Right lobe of liver (tissue), 6 donors: ENCODE results near the gene ERC2. TPM values are rescaled to one million over a fixed set of nuclear protein-coding genes. Genes with fewer than 3 reads are reported as not detected.

ENCODE experiments used
- ATAC-seq, 4 donors: fragments of 200-7000 bp; cut with Tn5 transposase; one replicate each; pipeline ENCODE4 v1.9.1; 2020; ENCODE audit warnings: mild to moderate bottlenecking in 4 of 4, moderate library complexity in 4 of 4
- DNase-seq, 3 donors: peaks; one replicate each; pipeline ENCODE4 v3.0.0-alpha.2; 2020
- H3K27ac ChIP-seq, 3 donors: fragments of 200-600 bp; one replicate each; pipeline ENCODE4 v1.8.0; 2022
- H3K27me3 ChIP-seq, 2 donors: fragments of 200-600 bp; one replicate each; pipeline ENCODE4 v1.8.0; 2022
- H3K36me3 ChIP-seq, 4 donors: fragments of 200-600 bp; sonication (generic) in 1 of 4; one replicate each; pipeline versions ENCODE4 v1.5.1 to v1.8.0; 2017 to 2022; ENCODE audit warnings: control low read depth in 1 of 4
- H3K4me1 ChIP-seq, 4 donors: fragments of 200-600 bp; sonication (generic) in 1 of 4; one replicate each; pipeline versions ENCODE4 v1.5.1 to v1.8.0; 2017 to 2022; ENCODE audit warnings: control low read depth in 1 of 4
- H3K4me3 ChIP-seq, 3 donors: fragments of 200-600 bp; one replicate each; pipeline ENCODE4 v1.8.0; 2022
- H3K9me3 ChIP-seq, 4 donors: fragments of 200-600 bp; sonication (generic) in 1 of 4; one replicate each; pipeline versions ENCODE4 v1.5.1 to v1.8.0; 2017 to 2022; ENCODE audit warnings: control low read depth in 1 of 4
- CTCF ChIP-seq, 4 donors: fragments of 200-600 bp in 3 of 4; fragments of 450-650 bp in 1 of 4; IDR thresholded peaks; one replicate each; pipeline versions ENCODE4 v1.5.1 to v1.8.0; 2016 to 2022; ENCODE audit warnings: antibody characterized with exemption in 4 of 4, mild to moderate bottlenecking in 2 of 4
- POLR2A ChIP-seq: fragments of 450-650 bp; IDR thresholded peaks from one replicate; pipeline ENCODE4 v1.6.1; 2017; ENCODE audit warnings: antibody characterized with exemption, mild to moderate bottlenecking
- WGBS: methylation state at CpG from one replicate; pipeline ENCODE4 v1.1.6; 2018; ENCODE audit warnings: low coverage, low lambda C conversion rate; ENCODE audit not compliant: insufficient coverage; ENCODE audit errors: missing lambda C conversion rate; 5-methylcytosine and 5-hydroxymethylcytosine counted together
- intact Hi-C, 2 donors: fragments of 100-400 bp; cut with DNase I; formaldehyde crosslinking; loops; one replicate each; pipeline versions ENCODE4 v1.11.2 to v1.14.1; 2022
- total RNA-seq, 6 experiments: library from RNA; depleted of rRNA in 2 of 6; stranded (reverse); fragments of >200 nt in 2 of 6; fragmentation: NEBNext Ultra II Directional in 3 of 6; extraction: Animal tissue kit (Norgen Biotek cat#: 25700) in 3 of 6; gene quantifications; one replicate each; pipeline versions ENCODE4 v1.1.0 to v1.2.4, GENCODE V29; 2016 to 2023
- donor health status: DM: no; HTN: yes; CAD: no.
- donor health status: DM: no; HTN: no; CAD: no.
- donor health status: DM: no; HTN: no; CAD: no.
- donor health status: DM: no; HTN: yes; CAD: no.
- donor health status: DM: no; HTN: yes; CAD: no.

Gene ERC2
- total RNA-seq, 6 experiments from 2014 or later = not detected

DNA sequence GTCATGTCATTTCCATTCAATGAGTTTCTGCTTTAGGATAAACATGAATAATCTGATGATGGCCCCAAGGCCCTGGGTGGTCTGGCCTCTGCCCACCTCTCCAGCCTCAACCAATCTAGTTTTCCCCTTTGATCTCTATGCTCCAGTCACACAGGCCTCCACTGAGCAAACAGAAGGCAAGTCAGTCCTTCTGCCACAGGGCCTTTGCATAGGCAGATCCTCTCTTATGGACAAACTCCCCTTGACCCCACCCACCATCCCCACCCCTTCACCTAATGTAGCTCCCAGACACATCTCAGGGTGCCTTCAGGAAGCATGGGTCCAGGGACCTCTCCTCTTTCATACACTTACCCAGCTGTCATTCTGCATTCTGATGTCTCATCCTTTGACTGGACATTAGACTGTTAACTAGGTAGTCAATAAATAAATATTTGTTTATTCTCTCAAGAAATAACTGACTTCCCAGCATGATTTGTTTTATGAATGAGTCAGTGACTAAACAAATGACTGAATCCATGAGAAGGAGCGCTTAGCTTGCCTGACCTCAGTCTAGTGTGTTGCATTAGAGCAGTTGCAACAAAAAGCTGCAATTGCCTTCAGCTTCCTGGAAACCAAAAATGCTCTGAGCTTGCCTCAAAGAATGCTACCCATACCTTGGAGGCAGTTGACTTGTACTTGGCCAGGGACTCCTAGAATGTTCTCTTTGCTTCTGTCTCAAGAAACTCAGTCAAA is 594.6 kb downstream of the ERC2 start:
- DNase-seq = no peak
- 46% methylated on average over 1 of the region's 1 CpG for WGBS
- intact Hi-C loops = no loop called here
- Histone ChIP-seq H3K36me3 (no peaks in the 10 kb centered on the region), H3K27me3 (no peaks in the 10 kb centered on the region), H3K9me3 (no peaks in the 10 kb centered on the region), H3K27ac (no peak overlapping the region), H3K4me3 (no peak overlapping the region), H3K4me1 (no peaks in the 10 kb centered on the region)
- TF ChIP-seq POLR2A = no peak
- no peak for TF ChIP-seq CTCF (IDR thresholded peaks at IDR 0.05)
- peak in 2 of 4 donors; percentile 22 to 81 for ATAC-seq

DNA sequence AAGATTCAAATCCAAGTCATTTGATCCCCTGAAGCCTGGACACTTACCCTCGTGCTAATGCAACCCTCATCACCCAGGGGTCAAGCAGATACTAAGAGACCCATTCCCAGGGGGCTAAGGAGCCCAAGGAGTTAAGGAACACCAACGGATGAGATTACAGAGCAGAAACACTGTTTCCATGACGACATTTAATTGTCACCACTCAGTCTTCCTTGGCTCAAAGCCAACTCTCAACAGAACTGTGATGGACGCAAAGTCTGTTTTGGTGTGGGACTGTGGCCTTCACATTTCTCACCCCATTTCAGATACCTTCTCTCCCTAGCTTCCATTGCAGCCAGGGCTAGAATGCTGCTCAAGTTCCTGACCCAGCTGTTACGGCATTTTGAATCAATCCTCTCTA is 597.7 kb downstream of the ERC2 start:
- Histone ChIP-seq H3K9me3 (no peaks in the 10 kb centered on the region), H3K36me3 (no peaks in the 10 kb centered on the region), H3K4me3 (no peak overlapping the region), H3K27me3 (no peaks in the 10 kb centered on the region), H3K4me1 (no peaks in the 10 kb centered on the region), H3K27ac (no peak overlapping the region)
- DNase-seq (no peak), ATAC-seq (no peak)
- intact Hi-C loops = no loop called here
- 57% methylated on average over 4 of the region's 5 CpGs for WGBS
- no peak for TF ChIP-seq CTCF (IDR thresholded peaks at IDR 0.05)
- TF ChIP-seq POLR2A = no peak

DNA sequence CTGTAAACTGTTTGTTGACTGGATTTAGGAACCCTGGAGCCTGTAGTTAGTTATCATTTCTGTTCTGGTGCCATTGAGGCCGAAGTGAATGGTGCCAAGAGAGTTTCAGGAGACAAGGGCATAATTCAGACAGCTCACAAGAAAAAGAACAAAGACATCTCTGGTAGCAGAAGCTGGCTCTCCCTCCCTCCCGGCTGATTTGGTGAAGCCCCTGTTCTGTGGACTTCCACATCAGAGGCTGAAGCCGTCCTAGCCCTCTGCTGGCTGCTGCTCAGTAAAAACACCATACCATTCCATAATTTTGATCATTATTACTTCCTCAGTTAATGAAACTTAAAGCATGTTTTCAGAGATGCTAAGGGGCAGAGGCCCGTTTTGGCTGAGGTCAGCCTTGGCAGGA is 599.9 kb downstream of the ERC2 start:
- no peaks in the 10 kb centered on the region for H3K27me3 ChIP-seq
- no peaks in the 10 kb centered on the region for H3K9me3 ChIP-seq
- WGBS = 43% methylated on average over 4 of the region's 4 CpGs
- no peaks in the 10 kb centered on the region for H3K4me1 ChIP-seq
- no peak for DNase-seq
- no peaks in the 10 kb centered on the region for H3K36me3 ChIP-seq
- intact Hi-C loops = no loop called here
- no peak for ATAC-seq
- H3K27ac ChIP-seq = no peak overlapping the region
- no peak overlapping the region for H3K4me3 ChIP-seq
- TF ChIP-seq CTCF (IDR thresholded peaks at IDR 0.05) (no peak), POLR2A (no peak)

- no peak overlapping the region for H3K4me3 ChIP-seq
- no peak for TF ChIP-seq POLR2A
- no peak for TF ChIP-seq CTCF (IDR thresholded peaks at IDR 0.05)
- no peaks in the 10 kb centered on the region for H3K9me3 ChIP-seq
- intact Hi-C loops = no loop called here
- ATAC-seq (no peak), DNase-seq (no peak)
- H3K36me3 ChIP-seq = no peaks in the 10 kb centered on the region
- H3K27me3 ChIP-seq = no peaks in the 10 kb centered on the region
- H3K4me1 ChIP-seq = no peaks in the 10 kb centered on the region
- 71% methylated on average over 4 of the region's 4 CpGs for WGBS
- H3K27ac ChIP-seq = no peak overlapping the region
These were observed 605.2 kb downstream of the ERC2 start for GRCh38 chr3:55863028-55863427.
